Keratinocyte (primary cell): ENCODE data around the gene ARMC10.

Experiments used
- EZH2 ChIP-seq: IDR thresholded peaks from one replicate; pipeline ENCODE4 v1.6.1; 2012; ENCODE audit warnings: inconsistent platforms, mild to moderate bottlenecking, low read length, moderate library complexity
- TF ChIP-seq, protein P1 (sequence below), 3 experiments: IDR thresholded peaks in 1 of 3; conservative IDR thresholded peaks in 1 of 3; optimal IDR thresholded peaks in 1 of 3; 2 replicates in 2 of 3; 3 replicates in 1 of 3; pipeline versions ENCODE3 to v1.5.1; 2011; ENCODE audit warnings: low read length in 3 of 3, mild to moderate bottlenecking in 3 of 3, moderate library complexity in 2 of 3, control low read depth in 1 of 3, inconsistent platforms in 1 of 3; ENCODE audit not compliant: insufficient read depth in 2 of 3; ENCODE audit errors: extremely low read depth in 1 of 3

DNA sequence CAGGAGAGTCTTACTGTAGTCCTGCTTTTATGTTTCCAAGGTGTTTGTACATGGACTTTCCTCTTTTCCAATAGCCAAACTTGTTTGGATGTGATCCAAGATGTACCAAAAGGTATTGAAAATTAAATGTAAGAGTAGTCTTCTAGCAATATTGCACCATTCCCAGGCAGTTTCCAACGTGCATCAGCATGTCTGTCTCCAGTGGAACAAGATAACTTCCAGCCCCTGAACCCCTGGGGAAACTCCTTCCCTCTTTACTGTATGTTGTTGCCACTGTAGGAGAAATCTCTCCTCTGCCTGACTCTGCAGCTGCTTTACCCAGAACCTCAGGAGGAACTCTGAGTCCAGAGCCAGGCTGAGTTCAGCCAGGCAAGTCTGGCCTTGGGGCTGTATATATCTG lies 18.5 kb downstream of the ARMC10 start:
- TF ChIP-seq, protein P1, sequence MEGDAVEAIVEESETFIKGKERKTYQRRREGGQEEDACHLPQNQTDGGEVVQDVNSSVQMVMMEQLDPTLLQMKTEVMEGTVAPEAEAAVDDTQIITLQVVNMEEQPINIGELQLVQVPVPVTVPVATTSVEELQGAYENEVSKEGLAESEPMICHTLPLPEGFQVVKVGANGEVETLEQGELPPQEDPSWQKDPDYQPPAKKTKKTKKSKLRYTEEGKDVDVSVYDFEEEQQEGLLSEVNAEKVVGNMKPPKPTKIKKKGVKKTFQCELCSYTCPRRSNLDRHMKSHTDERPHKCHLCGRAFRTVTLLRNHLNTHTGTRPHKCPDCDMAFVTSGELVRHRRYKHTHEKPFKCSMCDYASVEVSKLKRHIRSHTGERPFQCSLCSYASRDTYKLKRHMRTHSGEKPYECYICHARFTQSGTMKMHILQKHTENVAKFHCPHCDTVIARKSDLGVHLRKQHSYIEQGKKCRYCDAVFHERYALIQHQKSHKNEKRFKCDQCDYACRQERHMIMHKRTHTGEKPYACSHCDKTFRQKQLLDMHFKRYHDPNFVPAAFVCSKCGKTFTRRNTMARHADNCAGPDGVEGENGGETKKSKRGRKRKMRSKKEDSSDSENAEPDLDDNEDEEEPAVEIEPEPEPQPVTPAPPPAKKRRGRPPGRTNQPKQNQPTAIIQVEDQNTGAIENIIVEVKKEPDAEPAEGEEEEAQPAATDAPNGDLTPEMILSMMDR (optimal IDR thresholded peaks at IDR 0.05 in 1 of 3, IDR thresholded peaks at IDR 0.05 in 1 of 3, conservative IDR thresholded peaks at IDR 0.05 in 1 of 3; ENCODE audit: extremely low read depth in 1 of 3, insufficient read depth in 2 of 3, low read length in 3 of 3): no peak
- TF ChIP-seq EZH2: no peak
